ENCODE measurements around the gene LRRC7. TPM values are rescaled to one million over a fixed set of nuclear protein-coding genes. Genes with fewer than 3 reads are reported as not detected.
"Not testable (repeated sequence)": the region's sequence is repeated elsewhere in the genome, so short reads cannot be mapped to it uniquely, and the experiment has no call there.

The LRRC7 gene
- total RNA-seq, 1 donor: under 0.01 TPM

- no peak for DNase-seq (ENCODE audit: insufficient read length, low spot score, missing footprints)
- Histone ChIP-seq H3K27ac (ENCODE audit: low read depth, low read length) (no peak overlapping the region), H3K4me1 (ENCODE audit: insufficient read depth, low read length) (no peaks in the 10 kb centered on the region), H3K4me3 (ENCODE audit: insufficient read depth, low read length) (no peak overlapping the region), H3K79me2 (ENCODE audit: insufficient read depth, low read length) (no peaks in the 10 kb centered on the region), H3K36me3 (ENCODE audit: insufficient read depth, low read length) (no peaks in the 10 kb centered on the region), H4K20me1 (ENCODE audit: insufficient read depth, low read length) (no peaks in the 10 kb centered on the region), H3K9me3 (ENCODE audit: low read depth, low read length) (no peaks in the 10 kb centered on the region), H3K4me2 (ENCODE audit: insufficient read depth, low read length) (no peak overlapping the region), H2AFZ (ENCODE audit: low read length) (no peak overlapping the region), H3K27me3 (ENCODE audit: insufficient read depth, low read length) (no peaks in the 10 kb centered on the region)
- no peak for TF ChIP-seq CTCF (IDR thresholded peaks at IDR 0.05; ENCODE audit: extremely low read depth, low read depth, low read length)
Measured at GRCh38 chr1:69952676-69953075, 385.0 kb downstream of the LRRC7 start.

GRCh38 chr1:69962452-69962851 is 394.7 kb downstream of the LRRC7 start:
- H3K4me2 ChIP-seq (ENCODE audit: insufficient read depth, low read length); H3K4me3 ChIP-seq (ENCODE audit: insufficient read depth, low read length); H3K36me3 ChIP-seq (ENCODE audit: insufficient read depth, low read length); H3K9me3 ChIP-seq (ENCODE audit: low read depth, low read length); H3K27me3 ChIP-seq (ENCODE audit: insufficient read depth, low read length); DNase-seq (ENCODE audit: insufficient read length, low spot score, missing footprints); H3K27ac ChIP-seq (ENCODE audit: low read depth, low read length); H3K79me2 ChIP-seq (ENCODE audit: insufficient read depth, low read length); H4K20me1 ChIP-seq (ENCODE audit: insufficient read depth, low read length); H3K4me1 ChIP-seq (ENCODE audit: insufficient read depth, low read length); H2AFZ ChIP-seq (ENCODE audit: low read length): not testable (repeated sequence)

GRCh38 chr1:69967245-69967766 is 399.6 kb downstream of the LRRC7 start:
- Histone ChIP-seq H3K4me3 (ENCODE audit: insufficient read depth, low read length) (no peak overlapping the region), H3K9me3 (ENCODE audit: low read depth, low read length) (no peaks in the 10 kb centered on the region), H3K36me3 (ENCODE audit: insufficient read depth, low read length) (no peaks in the 10 kb centered on the region), H3K27me3 (ENCODE audit: insufficient read depth, low read length) (no peaks in the 10 kb centered on the region), H3K4me2 (ENCODE audit: insufficient read depth, low read length) (no peak overlapping the region), H4K20me1 (ENCODE audit: insufficient read depth, low read length) (no peaks in the 10 kb centered on the region), H3K79me2 (ENCODE audit: insufficient read depth, low read length) (no peaks in the 10 kb centered on the region), H3K4me1 (ENCODE audit: insufficient read depth, low read length) (no peaks in the 10 kb centered on the region), H2AFZ (ENCODE audit: low read length) (no peak overlapping the region), H3K27ac (ENCODE audit: low read depth, low read length) (no peak overlapping the region)
- no peak for TF ChIP-seq CTCF (IDR thresholded peaks at IDR 0.05; ENCODE audit: extremely low read depth, low read depth, low read length)
- DNase-seq (ENCODE audit: insufficient read length, low spot score, missing footprints): no peak

- H3K4me2 ChIP-seq (ENCODE audit: insufficient read depth, low read length): peak overlapping the region; percentile 2
- no peaks in the 10 kb centered on the region for H4K20me1 ChIP-seq (ENCODE audit: insufficient read depth, low read length)
- H3K36me3 ChIP-seq (ENCODE audit: insufficient read depth, low read length): no peaks in the 10 kb centered on the region
- H3K4me1 ChIP-seq (ENCODE audit: insufficient read depth, low read length): peaks cover 4% of the 10 kb centered on the region
- DNase-seq (ENCODE audit: insufficient read length, low spot score, missing footprints): peak; percentile 52
- no peak for TF ChIP-seq CTCF (IDR thresholded peaks at IDR 0.05; ENCODE audit: extremely low read depth, low read depth, low read length)
- peak overlapping the region; percentile 22 for H3K27ac ChIP-seq (ENCODE audit: low read depth, low read length)
- H3K27me3 ChIP-seq (ENCODE audit: insufficient read depth, low read length): no peaks in the 10 kb centered on the region
- no peaks in the 10 kb centered on the region for H3K9me3 ChIP-seq (ENCODE audit: low read depth, low read length)
- peak overlapping the region; percentile 75 for H2AFZ ChIP-seq (ENCODE audit: low read length)
- no peaks in the 10 kb centered on the region for H3K79me2 ChIP-seq (ENCODE audit: insufficient read depth, low read length)
- no peak overlapping the region for H3K4me3 ChIP-seq (ENCODE audit: insufficient read depth, low read length)
Measured at GRCh38 chr1:69976896-69977295, 409.2 kb downstream of the LRRC7 start.
